Endodermal cell (in vitro differentiated cells): Measurements from ENCODE around the gene RHOXF2. TPM values are rescaled to one million over a fixed set of nuclear protein-coding genes. Genes with fewer than 3 reads are reported as not detected.
"Not testable (repeated sequence)": the region's sequence is repeated elsewhere in the genome, so short reads cannot be mapped to it uniquely, and the experiment has no call there.

Experiments
- DNase-seq: peaks from one replicate; pipeline ENCODE4 v3.0.0-alpha.2; 2017
- H3K27ac ChIP-seq: 2 replicates; pipeline ENCODE4 v1.5.1; 2013; ENCODE audit warnings: mild to moderate bottlenecking, low read depth, low read length, moderate library complexity
- H3K27me3 ChIP-seq: 2 replicates; pipeline ENCODE4 v1.6.1; 2013; ENCODE audit warnings: mild to moderate bottlenecking, low read length, moderate library complexity; ENCODE audit not compliant: insufficient read depth, control insufficient read depth, poor library complexity, severe bottlenecking
- H3K36me3 ChIP-seq: 2 replicates; pipeline ENCODE4 v1.7.0; 2013; ENCODE audit warnings: mild to moderate bottlenecking, low read length, moderate library complexity; ENCODE audit not compliant: control insufficient read depth, insufficient read depth
- H3K4me1 ChIP-seq: one replicate; pipeline ENCODE4 v1.7.0; 2013; ENCODE audit warnings: low read length; ENCODE audit not compliant: control insufficient read depth, insufficient read depth
- H3K4me3 ChIP-seq: 2 replicates; pipeline ENCODE4 v1.5.1; 2013; ENCODE audit warnings: mild to moderate bottlenecking, low read length, moderate library complexity
- H3K9ac ChIP-seq: 2 replicates; pipeline ENCODE4 v1.6.1; 2013; ENCODE audit warnings: mild to moderate bottlenecking, low read length, moderate library complexity; ENCODE audit not compliant: poor library complexity, severe bottlenecking; ENCODE audit errors: extremely low read depth
- H3K9me3 ChIP-seq: 2 replicates; pipeline ENCODE4 v1.6.1; 2013; ENCODE audit warnings: mild to moderate bottlenecking, low read length, moderate library complexity; ENCODE audit not compliant: control insufficient read depth
- H3K27ac Mint-ChIP-seq: 2 replicates; pipeline ENCODE4 v1.8.0; 2020; ENCODE audit warnings: mixed read lengths
- H3K27me3 Mint-ChIP-seq: 2 replicates; pipeline ENCODE4 v1.8.0; 2021; ENCODE audit warnings: mild to moderate bottlenecking, mixed read lengths; ENCODE audit not compliant: insufficient read depth
- H3K36me3 Mint-ChIP-seq: 2 replicates; pipeline ENCODE4 v1.8.0; 2020; ENCODE audit warnings: low read depth, mixed read lengths
- H3K4me1 Mint-ChIP-seq: 2 replicates; pipeline ENCODE4 v1.8.0; 2020; ENCODE audit warnings: mixed read lengths
- H3K4me3 Mint-ChIP-seq: 2 replicates; pipeline ENCODE4 v1.8.0; 2020; ENCODE audit warnings: mild to moderate bottlenecking, moderate library complexity, mixed read lengths
- H3K9me3 Mint-ChIP-seq: 2 replicates; pipeline ENCODE4 v1.8.0; 2020; ENCODE audit warnings: mild to moderate bottlenecking, mixed read lengths
- CTCF ChIP-seq: fragments of 200-600 bp; sonication (generic); conservative IDR thresholded peaks from 2 replicates; pipeline ENCODE4 v1.5.0; 2021; ENCODE audit warnings: antibody characterized with exemption, mild to moderate bottlenecking
- WGBS, 2 experiments: methylation state at CpG; one replicate each; pipeline versions ENCODE4 v1.1.5 to v1.1.7; 2013; ENCODE audit warnings: missing lambda C conversion rate in 2 of 2, mixed read lengths in 1 of 2; ENCODE audit not compliant: insufficient coverage in 1 of 2, insufficient read length in 1 of 2; 5-methylcytosine and 5-hydroxymethylcytosine counted together
- total RNA-seq, 2 donors: library from RNA; stranded (reverse); fragmentation: NEBNext Ultra II Directional in 1 of 2; extraction: Animal tissue kit (Norgen Biotek cat#: 25700) in 1 of 2; gene quantifications; 2 replicates in 1 of 2; 3 replicates in 1 of 2; pipeline ENCODE4 v1.2.1, GENCODE V29; 2021

The RHOXF2 gene
- total RNA-seq, 2 donors from 2014 or later = not detected

- no peak within 1 kb of the TSS for H3K4me3 Mint-ChIP-seq
- no peak for TF ChIP-seq CTCF
- Histone ChIP-seq H3K27me3 (no peaks in the 10 kb centered on the region), H3K9ac (no peak within 1 kb of the TSS), H3K9me3 (no peaks in the 10 kb centered on the region), H3K27ac (no peak within 1 kb of the TSS), H3K4me1 (no peaks in the 10 kb centered on the region), H3K36me3 (no peaks in the 10 kb centered on the region), H3K4me3 (no peak within 1 kb of the TSS)
- no peak for DNase-seq
- no peak within 1 kb of the TSS for H3K27ac Mint-ChIP-seq
- H3K27me3 Mint-ChIP-seq = no peaks in the 10 kb centered on the region
- peaks cover 8% of the 10 kb centered on the region for H3K4me1 Mint-ChIP-seq
- peaks cover 46% of the 10 kb centered on the region for H3K9me3 Mint-ChIP-seq
- WGBS, 2 experiments = 80 to 96% methylated on average over 1 to 35 of the region's 35 CpGs
- no peaks in the 10 kb centered on the region for H3K36me3 Mint-ChIP-seq
These were observed 42.9 kb upstream of the RHOXF2 start, which contains the start of gene RHOXF1 for GRCh38 chrX:120115438-120115963. Gene RHOXF1 (minus strand): TSS chrX:120115913. CDS start chrX:120115862, 51 bp downstream.

- no peaks in the 10 kb centered on the region for H3K27me3 Mint-ChIP-seq
- no peak overlapping the region for H3K4me3 Mint-ChIP-seq
- no peak overlapping the region for H3K27ac Mint-ChIP-seq
- Histone ChIP-seq H3K27ac (no peak overlapping the region), H3K27me3 (no peaks in the 10 kb centered on the region), H3K36me3 (no peaks in the 10 kb centered on the region), H3K4me1 (no peaks in the 10 kb centered on the region), H3K4me3 (no peak overlapping the region), H3K9ac (no peak overlapping the region), H3K9me3 (no peaks in the 10 kb centered on the region)
- TF ChIP-seq CTCF = no peak
- peaks cover 34% of the 10 kb centered on the region for H3K9me3 Mint-ChIP-seq
- WGBS, 2 experiments = 94% methylated on average over 12 of the region's 12 CpGs; no CpG with 5 or more reads in 1 of the 2 experiments
- H3K36me3 Mint-ChIP-seq = no peaks in the 10 kb centered on the region
- peaks cover 8% of the 10 kb centered on the region for H3K4me1 Mint-ChIP-seq
- DNase-seq = no peak
These were observed 38.2 kb upstream of the RHOXF2 start for GRCh38 chrX:120120223-120120622.

- no peaks in the 10 kb centered on the region for H3K27me3 Mint-ChIP-seq
- no peak for DNase-seq
- Histone ChIP-seq H3K4me1 (no peaks in the 10 kb centered on the region), H3K9me3 (no peaks in the 10 kb centered on the region), H3K36me3 (no peaks in the 10 kb centered on the region), H3K27ac (no peak overlapping the region), H3K27me3 (no peaks in the 10 kb centered on the region), H3K9ac (no peak overlapping the region), H3K4me3 (no peak overlapping the region)
- peaks cover 51% of the 10 kb centered on the region for H3K9me3 Mint-ChIP-seq
- H3K27ac Mint-ChIP-seq = no peak overlapping the region
- peaks cover 5% of the 10 kb centered on the region for H3K36me3 Mint-ChIP-seq
- H3K4me1 Mint-ChIP-seq = no peaks in the 10 kb centered on the region
- TF ChIP-seq CTCF = no peak
- no peak overlapping the region for H3K4me3 Mint-ChIP-seq
- WGBS, 2 experiments = 94% methylated on average over 3 of the region's 3 CpGs; no CpG with 5 or more reads in 1 of the 2 experiments
These were observed 33.0 kb upstream of the RHOXF2 start for GRCh38 chrX:120125444-120125843.

GRCh38 chrX:120128306-120128846 is 30.0 kb upstream of the RHOXF2 start:
- WGBS, 2 experiments = 100% methylated on average over 3 to 5 of the region's 5 CpGs
- H3K9me3 Mint-ChIP-seq = peaks cover 56% of the 10 kb centered on the region

More at GRCh38 chrX:120128306-120128846, 30.0 kb upstream of the RHOXF2 start:
- not testable (repeated sequence) for DNase-seq, H3K4me3 Mint-ChIP-seq, H3K4me3 ChIP-seq, H3K27ac Mint-ChIP-seq, H3K27me3 ChIP-seq, H3K36me3 ChIP-seq, H3K9me3 ChIP-seq, H3K27ac ChIP-seq, H3K9ac ChIP-seq, H3K4me1 ChIP-seq, H3K27me3 Mint-ChIP-seq, H3K4me1 Mint-ChIP-seq, H3K36me3 Mint-ChIP-seq
